Astrocyte (in vitro differentiated cells and primary cell): ENCODE data around the gene GXYLT2. TPM values are rescaled to one million over a fixed set of nuclear protein-coding genes. Genes with fewer than 3 reads are reported as not detected.

Experiments
- DNase-seq: peaks from one replicate; pipeline ENCODE4 v3.0.0-alpha.2; 2010; ENCODE audit warnings: low read depth
- FAIRE-seq: peaks from 2 replicates; lab custom pipeline; 2011; peaks lifted over from hg19 to GRCh38; lab: Jason Lieb, UNC
- H2AFZ ChIP-seq: 2 replicates; pipeline ENCODE4 v1.6.0; 2012; ENCODE audit warnings: low read depth, low read length, inconsistent platforms
- H3K27ac ChIP-seq: 2 replicates; pipeline ENCODE4 v1.5.1; 2011; ENCODE audit warnings: low read depth, low read length, inconsistent platforms
- H3K27me3 ChIP-seq: 2 replicates; pipeline ENCODE4 v1.6.0; 2011; ENCODE audit warnings: low read length, inconsistent platforms; ENCODE audit not compliant: insufficient read depth
- H3K36me3 ChIP-seq: 2 replicates; pipeline ENCODE4 v1.5.1; 2011; ENCODE audit warnings: low read length, inconsistent platforms; ENCODE audit not compliant: insufficient read depth
- H3K4me1 ChIP-seq: 2 replicates; pipeline ENCODE4 v1.5.1; 2011; ENCODE audit warnings: low read length, inconsistent platforms; ENCODE audit not compliant: insufficient read depth
- H3K4me2 ChIP-seq: 2 replicates; pipeline ENCODE4 v1.6.0; 2012; ENCODE audit warnings: low read length, inconsistent platforms
- H3K4me3 ChIP-seq: 2 replicates; pipeline ENCODE4 v1.5.1; 2011; ENCODE audit warnings: low read depth, mild to moderate bottlenecking, low read length, inconsistent platforms; ENCODE audit not compliant: insufficient read depth
- H3K79me2 ChIP-seq: 2 replicates; pipeline ENCODE4 v1.6.0; 2012; ENCODE audit warnings: mild to moderate bottlenecking, low read length, inconsistent platforms; ENCODE audit not compliant: insufficient read depth
- H3K9ac ChIP-seq: 2 replicates; pipeline ENCODE4 v1.6.0; 2012; ENCODE audit warnings: mild to moderate bottlenecking, low read length, inconsistent platforms
- H3K9me3 ChIP-seq: 2 replicates; pipeline ENCODE4 v1.5.1; 2012; ENCODE audit warnings: low read depth, mild to moderate bottlenecking, low read length, inconsistent platforms; ENCODE audit not compliant: insufficient read depth
- H4K20me1 ChIP-seq: 2 replicates; pipeline ENCODE4 v1.6.0; 2012; ENCODE audit warnings: low read length, inconsistent platforms; ENCODE audit not compliant: insufficient read depth
- H3K27ac Mint-ChIP-seq: one replicate; pipeline ENCODE4 v1.8.0; 2021; ENCODE audit warnings: mild to moderate bottlenecking, mixed read lengths; ENCODE audit not compliant: unreplicated experiment
- H3K27me3 Mint-ChIP-seq: one replicate; pipeline ENCODE4 v1.8.0; 2021; ENCODE audit warnings: low read depth, mixed read lengths; ENCODE audit not compliant: unreplicated experiment
- H3K36me3 Mint-ChIP-seq: one replicate; pipeline ENCODE4 v1.8.0; 2021; ENCODE audit warnings: low read depth, mixed read lengths; ENCODE audit not compliant: unreplicated experiment
- H3K4me1 Mint-ChIP-seq: one replicate; pipeline ENCODE4 v1.8.0; 2021; ENCODE audit warnings: low read depth, mixed read lengths; ENCODE audit not compliant: unreplicated experiment
- H3K4me3 Mint-ChIP-seq: one replicate; pipeline ENCODE4 v1.8.0; 2021; ENCODE audit warnings: mild to moderate bottlenecking, moderate library complexity, mixed read lengths; ENCODE audit not compliant: unreplicated experiment
- H3K9me3 Mint-ChIP-seq: one replicate; pipeline ENCODE4 v1.8.0; 2021; ENCODE audit warnings: mild to moderate bottlenecking, mixed read lengths; ENCODE audit not compliant: unreplicated experiment
- EZH2 ChIP-seq: IDR thresholded peaks from 2 replicates; pipeline ENCODE4 v1.6.1; 2012; ENCODE audit warnings: mild to moderate bottlenecking, low read length, inconsistent platforms; ENCODE audit not compliant: insufficient read depth
- total RNA-seq: library from RNA; stranded (reverse); gene quantifications from 2 replicates; pipeline ENCODE4 v1.2.1, GENCODE V29; 2021
- TF ChIP-seq, protein P1 (sequence below): IDR thresholded peaks from 2 replicates; pipeline ENCODE4 v1.5.1; 2011; ENCODE audit warnings: low read depth, mild to moderate bottlenecking, inconsistent platforms, low read length, moderate library complexity; ENCODE audit not compliant: insufficient read depth

Gene GXYLT2
- total RNA-seq, 1 donor from 2014 or later = 62.6 TPM

DNA sequence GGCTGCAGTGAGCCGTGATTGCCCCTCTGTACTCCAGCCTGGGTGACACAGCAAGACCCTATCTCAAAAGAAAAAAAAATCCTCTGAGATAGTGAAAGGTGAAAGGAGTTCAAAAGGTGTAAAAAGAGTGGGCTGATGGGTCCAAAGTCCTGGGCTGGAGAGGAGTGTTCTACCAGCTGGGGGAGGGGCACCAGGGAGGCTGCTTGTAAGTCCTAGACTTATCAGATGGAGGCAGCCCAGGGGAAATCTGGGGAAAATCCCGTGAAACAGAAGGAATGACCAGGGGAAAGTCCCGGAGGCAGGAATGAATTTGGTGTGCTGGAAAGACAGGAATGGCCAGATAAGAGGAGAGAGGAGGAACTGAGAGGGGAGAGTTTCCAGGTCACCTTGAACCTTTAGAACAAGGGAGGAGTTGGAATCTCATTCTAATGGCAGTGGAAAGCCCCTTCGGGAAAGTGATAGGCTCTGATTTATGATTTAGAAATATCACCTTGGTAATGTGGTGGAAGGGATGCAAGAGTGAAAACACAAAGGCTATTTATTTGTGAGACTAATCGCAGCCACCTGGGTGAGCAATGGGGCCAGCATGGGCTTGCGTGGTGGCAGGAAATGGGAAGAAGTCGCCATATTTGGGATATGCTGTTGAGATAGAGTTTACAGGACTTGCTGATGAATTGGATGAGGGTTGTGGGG is 85.3 kb downstream of the GXYLT2 start:
- H3K27ac ChIP-seq = no peak overlapping the region

GRCh38 chr3:72973786-72974185 is 85.9 kb downstream of the GXYLT2 start:
- TF ChIP-seq, protein P1, sequence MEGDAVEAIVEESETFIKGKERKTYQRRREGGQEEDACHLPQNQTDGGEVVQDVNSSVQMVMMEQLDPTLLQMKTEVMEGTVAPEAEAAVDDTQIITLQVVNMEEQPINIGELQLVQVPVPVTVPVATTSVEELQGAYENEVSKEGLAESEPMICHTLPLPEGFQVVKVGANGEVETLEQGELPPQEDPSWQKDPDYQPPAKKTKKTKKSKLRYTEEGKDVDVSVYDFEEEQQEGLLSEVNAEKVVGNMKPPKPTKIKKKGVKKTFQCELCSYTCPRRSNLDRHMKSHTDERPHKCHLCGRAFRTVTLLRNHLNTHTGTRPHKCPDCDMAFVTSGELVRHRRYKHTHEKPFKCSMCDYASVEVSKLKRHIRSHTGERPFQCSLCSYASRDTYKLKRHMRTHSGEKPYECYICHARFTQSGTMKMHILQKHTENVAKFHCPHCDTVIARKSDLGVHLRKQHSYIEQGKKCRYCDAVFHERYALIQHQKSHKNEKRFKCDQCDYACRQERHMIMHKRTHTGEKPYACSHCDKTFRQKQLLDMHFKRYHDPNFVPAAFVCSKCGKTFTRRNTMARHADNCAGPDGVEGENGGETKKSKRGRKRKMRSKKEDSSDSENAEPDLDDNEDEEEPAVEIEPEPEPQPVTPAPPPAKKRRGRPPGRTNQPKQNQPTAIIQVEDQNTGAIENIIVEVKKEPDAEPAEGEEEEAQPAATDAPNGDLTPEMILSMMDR = no peak
- no peak for TF ChIP-seq EZH2
- Histone ChIP-seq H3K9me3 (no peaks in the 10 kb centered on the region), H3K4me1 (no peaks in the 10 kb centered on the region), H3K36me3 (no peaks in the 10 kb centered on the region), H2AFZ (no peak overlapping the region), H3K4me2 (no peak overlapping the region), H3K27me3 (no peaks in the 10 kb centered on the region), H3K79me2 (no peaks in the 10 kb centered on the region), H3K4me3 (no peak overlapping the region), H3K27ac (no peak overlapping the region), H3K9ac (no peak overlapping the region), H4K20me1 (no peaks in the 10 kb centered on the region)
- H3K4me3 Mint-ChIP-seq = no peak overlapping the region
- DNase-seq = no peak
- H3K4me1 Mint-ChIP-seq = peaks cover 3% of the 10 kb centered on the region
- H3K27me3 Mint-ChIP-seq = no peaks in the 10 kb centered on the region
- H3K27ac Mint-ChIP-seq = no peak overlapping the region
- no peaks in the 10 kb centered on the region for H3K9me3 Mint-ChIP-seq
- FAIRE-seq = no peak
- peaks cover 25% of the 10 kb centered on the region for H3K36me3 Mint-ChIP-seq

More for the DNA sequence above, 85.3 kb downstream of the GXYLT2 start:
- Histone ChIP-seq H3K79me2 (no peaks in the 10 kb centered on the region), H3K27me3 (no peaks in the 10 kb centered on the region), H2AFZ (no peak overlapping the region), H3K36me3 (no peaks in the 10 kb centered on the region), H3K9ac (no peak overlapping the region), H3K4me2 (no peak overlapping the region), H3K4me1 (no peaks in the 10 kb centered on the region), H4K20me1 (no peaks in the 10 kb centered on the region), H3K9me3 (no peaks in the 10 kb centered on the region), H3K4me3 (no peak overlapping the region)
- DNase-seq (no peak), FAIRE-seq (no peak)
- Mint-ChIP-seq H3K27ac (no peak overlapping the region), H3K9me3 (no peaks in the 10 kb centered on the region), H3K4me3 (no peak overlapping the region), H3K27me3 (no peaks in the 10 kb centered on the region), H3K36me3 (peaks cover 26% of the 10 kb centered on the region), H3K4me1 (peaks cover 3% of the 10 kb centered on the region)
- TF ChIP-seq, protein P1 = no peak
- TF ChIP-seq EZH2 = no peak

GRCh38 chr3:72974956-72975355 is 87.1 kb downstream of the GXYLT2 start:
- H3K9me3 Mint-ChIP-seq = no peaks in the 10 kb centered on the region
- H3K27me3 ChIP-seq = no peaks in the 10 kb centered on the region
- H2AFZ ChIP-seq = no peak overlapping the region
- TF ChIP-seq, protein P1 = no peak
- TF ChIP-seq EZH2 = no peak
- H3K9ac ChIP-seq = no peak overlapping the region
- no peak overlapping the region for H3K4me3 ChIP-seq
- no peaks in the 10 kb centered on the region for H3K36me3 ChIP-seq
- no peaks in the 10 kb centered on the region for H3K4me1 ChIP-seq
- peaks cover 3% of the 10 kb centered on the region for H3K4me1 Mint-ChIP-seq
- FAIRE-seq (no peak), DNase-seq (no peak)
- no peak overlapping the region for H3K4me3 Mint-ChIP-seq
- H3K36me3 Mint-ChIP-seq = peaks cover 27% of the 10 kb centered on the region
- no peaks in the 10 kb centered on the region for H3K27me3 Mint-ChIP-seq
- no peaks in the 10 kb centered on the region for H3K9me3 ChIP-seq
- H3K4me2 ChIP-seq = no peak overlapping the region
- H3K27ac Mint-ChIP-seq = no peak overlapping the region
- H4K20me1 ChIP-seq = no peaks in the 10 kb centered on the region
- no peaks in the 10 kb centered on the region for H3K79me2 ChIP-seq
- H3K27ac ChIP-seq = no peak overlapping the region
